HepG2 (cell line): Measurements from ENCODE around the gene TCTA. TPM values are rescaled to one million over a fixed set of nuclear protein-coding genes. Genes with fewer than 3 reads are reported as not detected.

Experiments
- DZIP1 ChIP-seq: sonication (generic); formaldehyde crosslinking; IDR thresholded peaks from 2 replicates; pipeline ENCODE4 v1.5.0; 2020; ENCODE audit warnings: mild to moderate bottlenecking, missing genetic modification reagents
- FOXM1 ChIP-seq: sonication (generic); formaldehyde crosslinking; IDR thresholded peaks from 2 replicates; pipeline ENCODE4 v1.5.0; 2020; ENCODE audit warnings: missing genetic modification reagents
- FOXP1 ChIP-seq, 2 experiments: fragments of 450-650 bp in 1 of 2; IDR thresholded peaks; 2 replicates each; pipeline ENCODE4 v1.6.1; 2017 to 2018; ENCODE audit warnings: antibody characterized with exemption in 1 of 2
- HOXA3 ChIP-seq: sonication (generic); formaldehyde crosslinking; IDR thresholded peaks from 2 replicates; pipeline ENCODE4 v1.5.0; 2020; ENCODE audit warnings: missing genetic modification reagents
- IRF2 ChIP-seq: IDR thresholded peaks from 2 replicates; pipeline ENCODE4 v1.6.1; 2018; ENCODE audit warnings: missing genetic modification reagents, missing compliant biosample characterization
- KLF13 ChIP-seq: sonication (generic); formaldehyde crosslinking; IDR thresholded peaks from 2 replicates; pipeline ENCODE4 v1.4.0; 2020; ENCODE audit warnings: mild to moderate bottlenecking, missing genetic modification reagents
- MXD4 ChIP-seq: IDR thresholded peaks from 2 replicates; pipeline ENCODE4 v1.6.1; 2016; ENCODE audit warnings: mild to moderate bottlenecking, missing biosample characterization, missing genetic modification reagents
- MYNN ChIP-seq: sonication (generic); formaldehyde crosslinking; IDR thresholded peaks from 2 replicates; pipeline ENCODE4 v1.4.0; 2020; ENCODE audit warnings: mild to moderate bottlenecking, low read depth, missing genetic modification reagents
- PAWR ChIP-seq: sonication (generic); formaldehyde crosslinking; IDR thresholded peaks from 2 replicates; pipeline ENCODE4 v1.4.0; 2020; ENCODE audit warnings: missing genetic modification reagents, mild to moderate bottlenecking, borderline replicate concordance
- SNAI1 ChIP-seq: sonication (generic); formaldehyde crosslinking; IDR thresholded peaks from 2 replicates; pipeline ENCODE4 v1.5.0; 2020; ENCODE audit warnings: mild to moderate bottlenecking, missing genetic modification reagents, borderline replicate concordance
- ZNF44 ChIP-seq: sonication (generic); formaldehyde crosslinking; IDR thresholded peaks from 2 replicates; pipeline ENCODE4 v1.5.1; 2020; ENCODE audit warnings: mild to moderate bottlenecking, missing genetic modification reagents
- ZNF550 ChIP-seq: sonication (generic); formaldehyde crosslinking; IDR thresholded peaks from 2 replicates; pipeline ENCODE4 v1.4.0; 2020; ENCODE audit warnings: mild to moderate bottlenecking, missing genetic modification reagents, borderline replicate concordance
- ZNF614 ChIP-seq: IDR thresholded peaks from 2 replicates; pipeline ENCODE4 v1.6.1; 2018; ENCODE audit warnings: missing biosample characterization, missing genetic modification reagents, inconsistent platforms, borderline replicate concordance
- ZNF619 ChIP-seq: sonication (generic); formaldehyde crosslinking; IDR thresholded peaks from 2 replicates; pipeline ENCODE4 v1.4.0; 2020; ENCODE audit warnings: mild to moderate bottlenecking, missing genetic modification reagents
- ZNF7 ChIP-seq: IDR thresholded peaks from 2 replicates; pipeline ENCODE4 v1.6.1; 2016; ENCODE audit warnings: missing biosample characterization, missing genetic modification reagents
- ZSCAN21 ChIP-seq: sonication (generic); formaldehyde crosslinking; IDR thresholded peaks from 2 replicates; pipeline ENCODE4 v1.8.0; 2022; ENCODE audit warnings: mild to moderate bottlenecking, missing genetic modification reagents, moderate library complexity, borderline replicate concordance
- polyA plus RNA-seq, 8 experiments: library from polyadenylated mRNA; depleted of rRNA in 3 of 8; stranded (reverse) in 7 of 8; unstranded in 1 of 8; fragments of >200 nt; fragmentation: Illumina TruSeq in 4 of 8; extraction: Trizol in 4 of 8; gene quantifications; 2 replicates each; pipeline versions ENCODE4 v1.2.1 to v1.2.3, GENCODE V29; 2011 to 2016; ENCODE audit warnings: low read depth in 4 of 8, missing spikeins in 1 of 8, mixed read lengths in 1 of 8; ENCODE audit not compliant: insufficient read depth in 1 of 8
- total RNA-seq, 5 experiments: library from RNA; depleted of rRNA; stranded (reverse); fragments of >200 nt; fragmentation: Illumina TruSeq; extraction: Trizol; gene quantifications; 2 replicates each; pipeline ENCODE4 v1.2.3, GENCODE V29; 2016; ENCODE audit warnings: low read depth in 1 of 5
- TF ChIP-seq, protein P1 (sequence below): sonication (generic); formaldehyde crosslinking; conservative IDR thresholded peaks from 2 replicates; pipeline ENCODE4 v1.4.0; 2020; ENCODE audit warnings: mild to moderate bottlenecking, missing genetic modification reagents, moderate library complexity
- TF ChIP-seq, protein P2 (sequence below): sonication (generic); formaldehyde crosslinking; IDR thresholded peaks from 2 replicates; pipeline ENCODE4 v1.9.0; 2021; ENCODE audit warnings: missing genetic modification reagents, borderline replicate concordance
- TF ChIP-seq, protein P3 (sequence below): sonication (generic); formaldehyde crosslinking; IDR thresholded peaks from 2 replicates; pipeline ENCODE4 v1.5.0; 2020; ENCODE audit warnings: missing genetic modification reagents

TCTA gene
- total and polyA plus RNA-seq, 2 of the 13 experiments (the other 11 are each of a cell fraction or from before 2014, with no cell fraction given), result 8.3 to 13.2 TPM

DNA sequence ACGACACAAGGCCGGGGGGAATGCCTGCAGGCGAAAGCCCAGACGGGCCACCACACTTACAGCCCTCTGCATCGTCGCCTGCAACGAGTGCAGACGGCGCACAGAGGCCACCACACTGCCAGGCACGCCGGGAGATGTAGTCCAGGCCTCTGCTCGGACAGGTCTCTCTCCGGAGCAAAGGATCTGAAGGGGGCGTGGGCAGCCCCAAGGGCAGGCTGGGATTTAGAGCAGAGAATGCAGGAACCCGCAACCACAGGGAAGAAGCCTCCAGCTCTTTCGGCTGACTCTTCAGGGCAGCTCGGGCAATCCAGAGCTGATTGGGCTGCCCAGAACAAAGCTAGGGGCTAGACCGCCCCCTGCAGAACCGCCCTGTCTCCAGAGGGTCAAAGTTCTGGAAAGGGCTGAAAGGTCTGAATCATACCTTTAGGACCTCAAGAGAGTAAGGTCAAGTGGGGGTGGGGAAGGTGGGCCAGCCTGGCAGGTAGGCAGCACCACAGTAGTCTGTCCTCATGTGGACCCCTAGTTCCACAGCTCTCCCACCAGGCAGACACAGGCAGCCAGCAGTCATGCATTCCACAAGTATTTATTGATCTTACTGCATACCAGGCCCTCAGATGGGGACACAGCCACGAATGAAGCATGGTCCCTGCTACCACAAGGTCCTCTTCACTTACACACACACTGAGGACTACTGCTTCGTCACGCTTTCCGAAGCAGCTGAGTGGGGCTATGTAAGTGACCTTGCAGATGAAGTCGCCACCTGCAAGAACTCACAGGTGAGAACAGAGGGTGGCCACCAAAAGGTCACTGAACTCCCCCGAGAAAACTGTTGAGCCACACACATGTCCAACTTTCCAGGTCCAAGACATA, 10.4 kb downstream of the TCTA start, which contains the start of gene AMT (continued):
- TF ChIP-seq, protein P1, sequence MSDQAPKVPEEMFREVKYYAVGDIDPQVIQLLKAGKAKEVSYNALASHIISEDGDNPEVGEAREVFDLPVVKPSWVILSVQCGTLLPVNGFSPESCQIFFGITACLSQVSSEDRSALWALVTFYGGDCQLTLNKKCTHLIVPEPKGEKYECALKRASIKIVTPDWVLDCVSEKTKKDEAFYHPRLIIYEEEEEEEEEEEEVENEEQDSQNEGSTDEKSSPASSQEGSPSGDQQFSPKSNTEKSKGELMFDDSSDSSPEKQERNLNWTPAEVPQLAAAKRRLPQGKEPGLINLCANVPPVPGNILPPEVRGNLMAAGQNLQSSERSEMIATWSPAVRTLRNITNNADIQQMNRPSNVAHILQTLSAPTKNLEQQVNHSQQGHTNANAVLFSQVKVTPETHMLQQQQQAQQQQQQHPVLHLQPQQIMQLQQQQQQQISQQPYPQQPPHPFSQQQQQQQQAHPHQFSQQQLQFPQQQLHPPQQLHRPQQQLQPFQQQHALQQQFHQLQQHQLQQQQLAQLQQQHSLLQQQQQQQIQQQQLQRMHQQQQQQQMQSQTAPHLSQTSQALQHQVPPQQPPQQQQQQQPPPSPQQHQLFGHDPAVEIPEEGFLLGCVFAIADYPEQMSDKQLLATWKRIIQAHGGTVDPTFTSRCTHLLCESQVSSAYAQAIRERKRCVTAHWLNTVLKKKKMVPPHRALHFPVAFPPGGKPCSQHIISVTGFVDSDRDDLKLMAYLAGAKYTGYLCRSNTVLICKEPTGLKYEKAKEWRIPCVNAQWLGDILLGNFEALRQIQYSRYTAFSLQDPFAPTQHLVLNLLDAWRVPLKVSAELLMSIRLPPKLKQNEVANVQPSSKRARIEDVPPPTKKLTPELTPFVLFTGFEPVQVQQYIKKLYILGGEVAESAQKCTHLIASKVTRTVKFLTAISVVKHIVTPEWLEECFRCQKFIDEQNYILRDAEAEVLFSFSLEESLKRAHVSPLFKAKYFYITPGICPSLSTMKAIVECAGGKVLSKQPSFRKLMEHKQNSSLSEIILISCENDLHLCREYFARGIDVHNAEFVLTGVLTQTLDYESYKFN, result peak; percentile 80
- TF ChIP-seq ZNF614 (CRISPR knock-in tag) (no peak), ZSCAN21 (CRISPR knock-in tag) (peak; percentile 28; the same call in 1 of the 2 replicates), DZIP1 (no peak), HOXA3 (CRISPR knock-in tag) (peak; percentile 62), MYNN (CRISPR knock-in tag) (no peak), MXD4 (CRISPR knock-in tag) (no peak), FOXP1 (IDR thresholded peaks at IDR 0.05) (no peak), FOXP1 (CRISPR knock-in tag; IDR thresholded peaks at IDR 0.05) (no peak), FOXM1 (no peak), KLF13 (CRISPR knock-in tag) (no peak), ZNF550 (CRISPR knock-in tag) (no peak), ZNF44 (CRISPR knock-in tag) (no peak), ZNF7 (CRISPR knock-in tag) (no peak), IRF2 (CRISPR knock-in tag) (no peak; the same call in 1 of the 2 replicates), PAWR (CRISPR knock-in tag) (0 out of 2 replicates have a peak, but pooled peaks have one; percentile 82), SNAI1 (CRISPR knock-in tag) (no peak), ZNF619 (CRISPR knock-in tag) (peak; percentile 19; the same call in 1 of the 2 replicates)
- TF ChIP-seq, protein P2, sequence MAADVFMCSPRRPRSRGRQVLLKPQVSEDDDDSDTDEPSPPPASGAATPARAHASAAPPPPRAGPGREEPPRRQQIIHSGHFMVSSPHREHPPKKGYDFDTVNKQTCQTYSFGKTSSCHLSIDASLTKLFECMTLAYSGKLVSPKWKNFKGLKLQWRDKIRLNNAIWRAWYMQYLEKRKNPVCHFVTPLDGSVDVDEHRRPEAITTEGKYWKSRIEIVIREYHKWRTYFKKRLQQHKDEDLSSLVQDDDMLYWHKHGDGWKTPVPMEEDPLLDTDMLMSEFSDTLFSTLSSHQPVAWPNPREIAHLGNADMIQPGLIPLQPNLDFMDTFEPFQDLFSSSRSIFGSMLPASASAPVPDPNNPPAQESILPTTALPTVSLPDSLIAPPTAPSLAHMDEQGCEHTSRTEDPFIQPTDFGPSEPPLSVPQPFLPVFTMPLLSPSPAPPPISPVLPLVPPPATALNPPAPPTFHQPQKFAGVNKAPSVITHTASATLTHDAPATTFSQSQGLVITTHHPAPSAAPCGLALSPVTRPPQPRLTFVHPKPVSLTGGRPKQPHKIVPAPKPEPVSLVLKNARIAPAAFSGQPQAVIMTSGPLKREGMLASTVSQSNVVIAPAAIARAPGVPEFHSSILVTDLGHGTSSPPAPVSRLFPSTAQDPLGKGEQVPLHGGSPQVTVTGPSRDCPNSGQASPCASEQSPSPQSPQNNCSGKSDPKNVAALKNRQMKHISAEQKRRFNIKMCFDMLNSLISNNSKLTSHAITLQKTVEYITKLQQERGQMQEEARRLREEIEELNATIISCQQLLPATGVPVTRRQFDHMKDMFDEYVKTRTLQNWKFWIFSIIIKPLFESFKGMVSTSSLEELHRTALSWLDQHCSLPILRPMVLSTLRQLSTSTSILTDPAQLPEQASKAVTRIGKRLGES (CRISPR knock-in tag), result no peak
- TF ChIP-seq, protein P3, sequence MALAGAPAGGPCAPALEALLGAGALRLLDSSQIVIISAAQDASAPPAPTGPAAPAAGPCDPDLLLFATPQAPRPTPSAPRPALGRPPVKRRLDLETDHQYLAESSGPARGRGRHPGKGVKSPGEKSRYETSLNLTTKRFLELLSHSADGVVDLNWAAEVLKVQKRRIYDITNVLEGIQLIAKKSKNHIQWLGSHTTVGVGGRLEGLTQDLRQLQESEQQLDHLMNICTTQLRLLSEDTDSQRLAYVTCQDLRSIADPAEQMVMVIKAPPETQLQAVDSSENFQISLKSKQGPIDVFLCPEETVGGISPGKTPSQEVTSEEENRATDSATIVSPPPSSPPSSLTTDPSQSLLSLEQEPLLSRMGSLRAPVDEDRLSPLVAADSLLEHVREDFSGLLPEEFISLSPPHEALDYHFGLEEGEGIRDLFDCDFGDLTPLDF (CRISPR knock-in tag), result peak; percentile 73; the same call in 1 of the 2 replicates
